D721Med (cell line): ENCODE measurements around the gene NOP16.
A peak's percentile ranks its signal among the peaks of the same experiment; 100 is the strongest.

Experiments used
- DNase-seq: peaks from one replicate; pipeline ENCODE4 v3.0.0; 2011; ENCODE audit warnings: low spot score; ENCODE audit not compliant: insufficient read length
- FAIRE-seq: peaks from 2 replicates; lab custom pipeline; 2011; peaks lifted over from hg19 to GRCh38; lab: Jason Lieb, UNC
- TF ChIP-seq, protein P1 (sequence below): IDR thresholded peaks from 2 replicates; pipeline ENCODE4 v1.5.1; 2012; ENCODE audit warnings: mild to moderate bottlenecking, control low read depth; ENCODE audit not compliant: insufficient read depth; ENCODE audit errors: missing control alignments

NOP16 gene

DNA sequence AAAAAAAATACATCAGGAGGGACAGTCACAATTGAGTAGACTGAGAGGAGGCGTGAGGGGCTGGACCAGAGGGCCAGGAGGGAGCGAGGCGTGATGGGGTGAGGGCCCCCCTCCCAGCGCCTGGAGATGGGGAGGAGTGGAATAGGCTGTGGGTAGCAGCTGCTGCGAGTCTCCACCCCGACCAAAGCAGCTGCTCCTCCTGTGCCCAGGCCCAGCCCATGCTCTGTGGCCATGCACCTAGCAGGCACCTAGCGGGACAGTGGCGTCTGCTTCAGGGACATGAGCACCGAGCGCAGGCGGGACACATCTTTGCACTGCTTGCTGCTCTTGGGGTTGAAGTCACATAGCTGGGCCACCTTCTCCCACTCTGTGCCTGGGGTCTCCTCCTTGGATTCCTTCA is 4.1 kb upstream of the NOP16 start:
- no peak for FAIRE-seq
- no peak for DNase-seq
- TF ChIP-seq, protein P1, sequence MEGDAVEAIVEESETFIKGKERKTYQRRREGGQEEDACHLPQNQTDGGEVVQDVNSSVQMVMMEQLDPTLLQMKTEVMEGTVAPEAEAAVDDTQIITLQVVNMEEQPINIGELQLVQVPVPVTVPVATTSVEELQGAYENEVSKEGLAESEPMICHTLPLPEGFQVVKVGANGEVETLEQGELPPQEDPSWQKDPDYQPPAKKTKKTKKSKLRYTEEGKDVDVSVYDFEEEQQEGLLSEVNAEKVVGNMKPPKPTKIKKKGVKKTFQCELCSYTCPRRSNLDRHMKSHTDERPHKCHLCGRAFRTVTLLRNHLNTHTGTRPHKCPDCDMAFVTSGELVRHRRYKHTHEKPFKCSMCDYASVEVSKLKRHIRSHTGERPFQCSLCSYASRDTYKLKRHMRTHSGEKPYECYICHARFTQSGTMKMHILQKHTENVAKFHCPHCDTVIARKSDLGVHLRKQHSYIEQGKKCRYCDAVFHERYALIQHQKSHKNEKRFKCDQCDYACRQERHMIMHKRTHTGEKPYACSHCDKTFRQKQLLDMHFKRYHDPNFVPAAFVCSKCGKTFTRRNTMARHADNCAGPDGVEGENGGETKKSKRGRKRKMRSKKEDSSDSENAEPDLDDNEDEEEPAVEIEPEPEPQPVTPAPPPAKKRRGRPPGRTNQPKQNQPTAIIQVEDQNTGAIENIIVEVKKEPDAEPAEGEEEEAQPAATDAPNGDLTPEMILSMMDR, result no peak

DNA sequence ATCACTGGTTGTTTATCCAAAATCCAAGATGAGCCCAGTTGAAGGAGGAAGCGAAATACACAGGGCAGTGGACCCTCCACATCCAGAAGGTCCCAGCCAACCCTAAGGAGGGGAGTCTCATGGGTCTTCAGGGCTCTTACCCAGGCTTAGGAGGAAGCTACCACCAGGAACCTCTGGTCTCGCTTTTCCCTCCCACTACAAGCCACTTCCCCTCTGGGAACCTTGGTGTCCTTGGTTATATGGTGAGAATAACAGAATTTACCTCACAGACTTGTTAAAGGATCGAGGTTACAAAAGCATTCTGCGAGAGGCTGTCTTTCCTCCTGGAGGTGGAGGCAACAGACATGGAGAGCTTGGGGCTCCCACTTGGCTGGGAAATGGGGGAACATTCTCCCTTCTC is 3.6 kb upstream of the NOP16 start:
- TF ChIP-seq, protein P1, result no peak
- FAIRE-seq (no peak), DNase-seq (no peak)

DNA sequence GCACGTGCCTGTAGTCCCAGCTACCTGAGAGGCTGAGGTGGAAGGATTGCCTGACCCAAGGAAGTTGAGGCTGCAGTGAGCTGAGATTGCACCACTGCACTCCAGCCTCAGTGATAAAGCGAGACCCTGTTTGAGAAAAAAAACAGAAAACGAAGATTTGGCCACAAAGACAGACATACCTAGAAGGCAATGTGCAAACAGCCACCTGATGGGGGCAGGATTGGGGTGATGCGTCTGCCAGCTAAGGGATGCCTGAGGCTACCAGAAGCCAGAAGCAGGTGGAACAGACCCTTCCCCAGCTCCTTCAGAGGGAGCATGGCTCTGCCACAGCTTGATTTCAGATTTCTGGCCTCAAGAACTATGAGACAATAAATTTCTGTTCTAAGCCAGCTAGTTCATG is 3.1 kb upstream of the NOP16 start:
- FAIRE-seq (no peak), DNase-seq (no peak)
- TF ChIP-seq, protein P1, result no peak

DNA sequence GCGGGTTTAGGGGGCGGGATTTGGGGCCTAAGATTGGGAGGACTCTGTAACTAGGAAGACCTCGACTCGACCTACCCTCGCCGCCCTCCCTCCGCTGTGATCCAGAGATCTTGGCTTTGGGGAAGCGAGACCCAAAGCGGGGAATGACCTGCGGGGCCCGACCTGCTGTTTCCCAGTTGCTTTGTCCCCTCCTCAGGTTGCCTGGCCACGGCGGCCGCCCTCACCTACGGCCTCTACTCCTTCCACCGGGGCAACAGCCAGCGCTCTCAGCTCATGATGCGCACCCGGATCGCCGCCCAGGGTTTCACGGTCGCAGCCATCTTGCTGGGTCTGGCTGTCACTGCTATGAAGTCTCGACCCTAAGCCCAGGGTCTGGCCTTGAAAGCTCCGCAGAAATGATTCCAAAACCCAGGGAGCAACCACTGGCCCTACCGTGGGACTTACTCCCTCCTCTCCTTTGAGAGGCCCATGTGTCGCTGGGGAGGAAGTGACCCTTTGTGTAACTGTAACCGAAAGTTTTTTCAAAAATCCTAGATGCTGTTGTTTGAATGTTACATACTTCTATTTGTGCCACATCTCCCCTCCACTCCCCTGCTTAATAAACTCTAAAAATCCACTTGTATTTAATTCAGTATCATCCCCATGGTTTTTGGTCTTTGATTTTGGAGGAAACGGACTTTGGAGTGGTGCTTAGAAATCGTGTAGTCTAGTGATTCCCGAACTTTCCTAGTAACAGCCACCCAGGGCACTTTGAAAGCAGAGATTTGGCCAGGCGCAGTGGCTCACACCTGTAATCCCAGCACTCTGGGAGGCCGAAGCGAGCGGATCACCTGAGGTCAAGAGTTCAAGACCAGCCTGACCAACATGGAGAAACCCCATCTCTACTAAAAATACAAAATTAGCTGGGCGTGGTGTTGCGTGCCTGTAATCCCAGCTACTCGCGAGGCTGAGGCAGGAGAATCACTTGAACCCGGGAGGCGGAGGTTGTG is 1.0 kb upstream of the NOP16 start:
- DNase-seq (peak; percentile 90), FAIRE-seq (no peak)
- TF ChIP-seq, protein P1, result no peak

DNA sequence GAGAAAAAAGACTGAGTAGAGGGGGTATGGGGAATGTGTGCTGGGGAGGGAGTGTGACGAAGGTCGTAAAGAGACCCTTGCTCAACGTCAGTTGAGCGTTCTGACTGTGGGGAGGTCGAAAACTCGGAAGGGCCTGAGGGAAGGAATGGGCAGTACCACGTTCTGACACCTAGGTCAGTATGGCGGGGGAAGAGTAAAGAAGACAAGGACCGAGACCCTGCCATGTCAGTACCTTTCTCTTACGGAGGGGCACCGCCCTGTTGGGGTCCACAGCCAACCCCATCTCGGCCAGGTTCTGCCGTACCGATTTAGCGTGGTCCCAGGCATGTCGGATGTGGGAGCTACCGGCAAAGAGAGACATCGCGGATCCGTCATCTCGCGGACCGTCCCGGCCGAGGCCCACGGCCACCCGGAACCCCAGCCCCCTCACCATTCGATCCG is 375 bp downstream of the NOP16 start:
- DNase-seq (no peak), FAIRE-seq (no peak)
- TF ChIP-seq, protein P1, result no peak

DNA sequence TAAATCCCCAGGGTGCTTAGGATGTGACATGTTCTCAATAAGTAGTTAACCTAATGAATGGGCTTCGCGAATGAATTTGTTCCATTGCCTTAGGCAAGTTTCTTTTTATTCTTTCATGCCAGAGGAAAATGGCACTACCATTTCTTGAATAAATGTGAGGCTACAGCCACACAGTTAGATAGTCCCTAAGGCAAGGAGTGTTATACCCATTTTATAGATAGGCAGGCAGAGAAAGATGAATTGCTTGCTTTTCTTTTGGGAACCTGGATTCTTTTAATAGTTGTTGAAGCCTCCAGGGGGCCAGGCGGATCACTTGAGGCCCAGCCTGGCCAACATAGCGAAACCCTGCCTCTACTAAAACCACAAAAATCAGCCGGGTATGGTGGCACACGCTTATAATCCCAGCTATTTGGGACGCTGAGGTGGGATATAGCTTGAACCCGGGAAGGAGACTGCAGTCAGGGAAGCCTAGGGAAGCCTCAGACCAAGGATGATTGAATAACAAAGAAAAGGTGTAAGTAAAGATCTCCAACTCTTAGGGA is 943 bp downstream of the NOP16 start:
- TF ChIP-seq, protein P1, result no peak
- FAIRE-seq, result no peak
- no peak for DNase-seq

DNA sequence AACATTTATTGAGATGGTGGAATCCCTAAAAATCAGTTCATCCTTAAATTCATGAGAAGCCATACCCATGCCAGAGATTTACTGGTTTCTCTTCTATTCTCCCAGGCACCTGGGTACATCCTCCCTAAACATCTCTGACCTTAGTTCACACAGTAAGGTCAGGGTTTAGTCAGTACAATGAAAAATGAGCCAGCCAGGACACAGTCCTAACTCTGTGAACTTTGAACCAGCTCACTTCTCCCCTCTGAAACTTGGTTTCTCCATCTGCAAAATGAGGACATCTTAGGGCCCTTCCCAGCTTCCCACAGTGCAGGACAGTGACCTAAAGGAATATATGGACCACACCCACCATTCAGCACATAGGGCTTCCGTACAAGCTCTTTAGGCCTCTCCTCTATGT is 1.9 kb downstream of the NOP16 start:
- DNase-seq (no peak), FAIRE-seq (no peak)
- TF ChIP-seq, protein P1, result no peak
